ENCODE measurements around the gene TRUB2. TPM values are rescaled to one million over a fixed set of nuclear protein-coding genes. Genes with fewer than 3 reads are reported as not detected.

The TRUB2 gene
- total and polyA plus RNA-seq, 2 donors (not counting 3 experiments of a cell fraction or from before 2014, with no cell fraction given) = 21.1 to 39.3 TPM

DNA sequence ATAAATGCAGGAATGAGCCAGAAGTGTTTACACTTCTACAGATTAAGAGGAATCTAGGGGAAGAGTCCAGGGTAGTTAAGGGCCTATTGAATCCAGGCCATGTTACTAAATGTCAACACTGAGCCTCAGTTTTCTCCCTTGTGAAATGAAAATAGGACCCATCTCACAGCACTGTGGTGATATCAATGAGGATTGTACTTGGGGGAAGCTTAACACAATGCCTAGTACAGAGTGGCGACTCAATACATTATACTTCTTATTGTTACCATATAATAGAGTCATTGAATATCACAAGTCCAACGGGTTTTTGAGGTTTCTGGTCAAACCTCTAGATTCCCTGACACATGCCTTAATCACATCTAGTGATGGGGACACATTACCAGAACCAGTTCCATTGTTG, 4.6 kb downstream of the TRUB2 start:
- Histone ChIP-seq H3K27me3 (ENCODE audit: control insufficient read depth in 2 of 2, insufficient read depth in 2 of 2, low read length in 2 of 2) (no peaks in the 10 kb centered on the region), H3K4me2 (ENCODE audit: insufficient read depth, low read length) (no peak overlapping the region), H3K9ac (replicated peaks; ENCODE audit: extremely low read depth, insufficient read depth, low read length) (no peak overlapping the region), H3K9me3 (replicated peaks; ENCODE audit: control insufficient read depth, insufficient read depth, low read length) (no peaks in the 10 kb centered on the region), H4K20me1 (replicated peaks; ENCODE audit: control insufficient read depth, extremely low read depth, insufficient read depth, low read length) (no peaks in the 10 kb centered on the region), H3K27ac (ENCODE audit: insufficient read depth, low read depth, low read length) (no peak overlapping the region), H3K9me1 (replicated peaks; ENCODE audit: control insufficient read depth, extremely low read depth, insufficient read depth, low read length) (no peaks in the 10 kb centered on the region), H3K79me2 (ENCODE audit: control insufficient read depth, insufficient read depth, low read length) (peaks cover 8% of the 10 kb centered on the region), H2AFZ (ENCODE audit: low read depth, low read length) (no peak overlapping the region), H3K36me3 (ENCODE audit: control insufficient read depth in 2 of 2, extremely low read depth in 1 of 2, insufficient read depth in 2 of 2, low read length in 2 of 2) (peaks cover 5 to 14% of the 10 kb centered on the region in 2 experiments), H3K4me3 (replicated peaks in 1 of 3; ENCODE audit: insufficient read depth in 1 of 3, low read depth in 1 of 3, low read length in 3 of 3) (no peak overlapping the region), H3K4me1 (ENCODE audit: control insufficient read depth, extremely low read depth, insufficient read depth, low read length) (peaks cover 11% of the 10 kb centered on the region)
- POLR2A ChIA-PET = no interaction called here
- CTCF ChIA-PET = interaction anchor here (1.7 kb wide), 1 partner anchor 22 kb away, joined by 4 read pairs; no protein-coding TSS in a partner anchor
- dilution Hi-C loops (cut with MboI; ENCODE audit: extremely low pct_ligation_motif_present, low sequenced_read_pairs) = no loop called here
- FAIRE-seq = no peak
- intact Hi-C loops (cut with micrococcal nuclease) = no loop called here
- TF ChIP-seq EZH2 (IDR thresholded peaks at IDR 0.05; ENCODE audit: borderline replicate concordance, low read depth, low read length, severe bottlenecking) (no peak), POLR2AphosphoS5 (IDR thresholded peaks at IDR 0.05; ENCODE audit: insufficient read depth, low read depth, low read length) (no peak), MYC (IDR thresholded peaks at IDR 0.05; ENCODE audit: low read depth, low read length) (no peak), POLR2A (IDR thresholded peaks at IDR 0.05; ENCODE audit: low read depth, low read length) (no peak), GATA2 (IDR thresholded peaks at IDR 0.05; ENCODE audit: insufficient read depth, insufficient read length, low read depth, low read length) (no peak), FOS (IDR thresholded peaks at IDR 0.05; ENCODE audit: borderline replicate concordance, insufficient read depth, low read length) (no peak), MAX (IDR thresholded peaks at IDR 0.05; ENCODE audit: insufficient read depth, insufficient read length) (no peak), JUN (IDR thresholded peaks at IDR 0.05; ENCODE audit: borderline replicate concordance, insufficient read depth, insufficient read length, low read depth) (no peak), CTCF (IDR thresholded peaks at IDR 0.05; ENCODE audit: extremely low read depth in 1 of 2, insufficient read depth in 1 of 2, low read depth in 1 of 2, low read length in 2 of 2) (no peak)
- BruUV-seq (replicated peaks) = no TSS peak
- no peak for DNase-seq (ENCODE audit: low read depth, low spot score)

Data from endothelial cell of umbilical vein (primary cell).